ENCODE measurements around the gene SMC6. TPM values are rescaled to one million over a fixed set of nuclear protein-coding genes. Genes with fewer than 3 reads are reported as not detected.

SMC6 gene
- total and polyA plus RNA-seq, 2 experiments from 2014 or later: 53.4 to 59.8 TPM

- H3K4me1 ChIP-seq (ENCODE audit: insufficient read depth): peaks cover 10% of the 10 kb centered on the region
- H3K27ac Mint-ChIP-seq: no peak overlapping the region
- H3K4me3 ChIP-seq: no peak overlapping the region
- H3K36me3 Mint-ChIP-seq (ENCODE audit: low read depth): peaks cover 80% of the 10 kb centered on the region
- H3F3A ChIP-seq (replicated peaks; ENCODE audit: low read depth): no peaks in the 10 kb centered on the region
- H3K9me2 ChIP-seq (ENCODE audit: insufficient read depth): 0 out of 2 replicates have a peak, but pooled peaks cover 7% of the 10 kb centered on the region
- H3K4me2 ChIP-seq: no peak overlapping the region
- peaks cover 36% of the 10 kb centered on the region for H3K9me3 Mint-ChIP-seq
- H3K27me3 Mint-ChIP-seq (ENCODE audit: insufficient read depth, low read depth, poor library complexity): no peaks in the 10 kb centered on the region
- H3K27ac ChIP-seq (ENCODE audit: low read depth): no peak overlapping the region
- no peak for TF ChIP-seq CTCF (conservative IDR thresholded peaks at IDR 0.05; ENCODE audit: low read depth in 2 of 2)
- TF ChIP-seq ZNF114 (CRISPR knock-in tag; IDR thresholded peaks at IDR 0.05): no peak
- TF ChIP-seq REST (IDR thresholded peaks at IDR 0.05; ENCODE audit: unreplicated experiment): no peak
- peaks cover 13% of the 10 kb centered on the region for H3K36me3 ChIP-seq (ENCODE audit: insufficient read depth)
- peaks cover 10% of the 10 kb centered on the region for H3K79me2 ChIP-seq (replicated peaks; ENCODE audit: insufficient read depth)
- ATAC-seq: no peak
- H4K20me1 ChIP-seq (replicated peaks; ENCODE audit: insufficient read depth): no peaks in the 10 kb centered on the region
- peaks cover 15% of the 10 kb centered on the region for H3K4me1 Mint-ChIP-seq
- no peak overlapping the region for H3K4me3 Mint-ChIP-seq
- H3K27me3 ChIP-seq (ENCODE audit: insufficient read depth): no peaks in the 10 kb centered on the region
- no peak overlapping the region for H2AFZ ChIP-seq
- DNase-seq (ENCODE audit: low spot score): no peak
Measured at GRCh38 chr2:17625446-17625845, 128.2 kb downstream of the SMC6 start.

GRCh38 chr2:17621781-17622180 lies 131.8 kb downstream of the SMC6 start:
- DNase-seq (ENCODE audit: low spot score): no peak
- H3K27ac Mint-ChIP-seq: no peak overlapping the region
- peaks cover 46% of the 10 kb centered on the region for H3K36me3 Mint-ChIP-seq (ENCODE audit: low read depth)
- H2AFZ ChIP-seq: no peak overlapping the region
- H4K20me1 ChIP-seq (replicated peaks; ENCODE audit: insufficient read depth): 0 out of 2 replicates have a peak, but pooled peaks cover 4% of the 10 kb centered on the region
- H3K9me2 ChIP-seq (ENCODE audit: insufficient read depth): no peaks in the 10 kb centered on the region
- ATAC-seq: no peak
- no peaks in the 10 kb centered on the region; the same call in 1 of the 2 replicates for H3K36me3 ChIP-seq (ENCODE audit: insufficient read depth)
- no peak overlapping the region for H3K4me2 ChIP-seq
- peaks cover 26% of the 10 kb centered on the region for H3K4me1 Mint-ChIP-seq
- H3K4me3 Mint-ChIP-seq: no peak overlapping the region
- H3K9me3 Mint-ChIP-seq: peaks cover 5% of the 10 kb centered on the region; the same call in 2 of the 3 replicates
- H3K4me1 ChIP-seq (ENCODE audit: insufficient read depth): peaks cover 25% of the 10 kb centered on the region
- H3K27me3 Mint-ChIP-seq (ENCODE audit: insufficient read depth, low read depth, poor library complexity): no peaks in the 10 kb centered on the region
- H3K27me3 ChIP-seq (ENCODE audit: insufficient read depth): no peaks in the 10 kb centered on the region
- no peak overlapping the region for H3K4me3 ChIP-seq
- peak overlapping the region; percentile 45; the same call in 1 of the 2 replicates for H3K27ac ChIP-seq (ENCODE audit: low read depth)
- peaks cover 10% of the 10 kb centered on the region; the same call in 1 of the 2 replicates for H3K79me2 ChIP-seq (replicated peaks; ENCODE audit: insufficient read depth)
- H3F3A ChIP-seq (replicated peaks; ENCODE audit: low read depth): no peaks in the 10 kb centered on the region
- TF ChIP-seq CREB1 (CRISPR knock-in tag; IDR thresholded peaks at IDR 0.05; ENCODE audit: low read depth) (no peak), POLR2AphosphoS5 (IDR thresholded peaks at IDR 0.05; ENCODE audit: low read depth) (no peak), CTCF (conservative IDR thresholded peaks at IDR 0.05; ENCODE audit: low read depth in 2 of 2) (no peak), ETS1 (IDR thresholded peaks at IDR 0.05) (no peak), JUNB (IDR thresholded peaks at IDR 0.05; ENCODE audit: unreplicated experiment) (no peak)
